ENCODE data around the gene LRRC19. TPM values are rescaled to one million over a fixed set of nuclear protein-coding genes. Genes with fewer than 3 reads are reported as not detected.

Gene LRRC19
- total RNA-seq, 4 donors from 2014 or later: not detected

GRCh38 chr9:27043176-27043575 is 37.7 kb upstream of the LRRC19 start:
- Histone ChIP-seq H3K9me3 (no peaks in the 10 kb centered on the region), H3K4me1 (no peaks in the 10 kb centered on the region), H3K27ac (no peak overlapping the region), H3K27me3 (no peaks in the 10 kb centered on the region), H3K4me3 (no peak overlapping the region), H3K36me3 (peaks cover 0 to 45% of the 10 kb centered on the region in 2 donors)
- TF ChIP-seq EP300 (IDR thresholded peaks at IDR 0.05) (no peak), POLR2AphosphoS5 (IDR thresholded peaks at IDR 0.05) (no peak), CTCF (IDR thresholded peaks at IDR 0.05) (no peak), POLR2A (IDR thresholded peaks at IDR 0.05) (no peak)
- ATAC-seq: no peak
- WGBS, 2 donors (ENCODE audit: low coverage in 1 of 2): 88 to 100% methylated on average over 2 of the region's 2 CpGs

GRCh38 chr9:27042476-27042875 is 37.0 kb upstream of the LRRC19 start:
- TF ChIP-seq POLR2AphosphoS5 (IDR thresholded peaks at IDR 0.05) (no peak), EP300 (IDR thresholded peaks at IDR 0.05) (no peak), CTCF (IDR thresholded peaks at IDR 0.05) (no peak), POLR2A (IDR thresholded peaks at IDR 0.05) (no peak)
- WGBS, 2 donors (ENCODE audit: low coverage in 1 of 2): 67 to 88% methylated on average over 1 of the region's 1 CpG
- no peak for ATAC-seq
- no peak overlapping the region for H3K4me3 ChIP-seq
- no peaks in the 10 kb centered on the region for H3K9me3 ChIP-seq
- no peak overlapping the region for H3K27ac ChIP-seq
- peaks cover 0 to 45% of the 10 kb centered on the region in 2 donors for H3K36me3 ChIP-seq
- no peaks in the 10 kb centered on the region for H3K27me3 ChIP-seq
- no peaks in the 10 kb centered on the region for H3K4me1 ChIP-seq

GRCh38 chr9:27041746-27042145 is 36.3 kb upstream of the LRRC19 start:
- TF ChIP-seq POLR2A (IDR thresholded peaks at IDR 0.05) (no peak), POLR2AphosphoS5 (IDR thresholded peaks at IDR 0.05) (no peak), EP300 (IDR thresholded peaks at IDR 0.05) (no peak), CTCF (IDR thresholded peaks at IDR 0.05) (no peak)
- Histone ChIP-seq H3K9me3 (no peaks in the 10 kb centered on the region), H3K4me1 (no peaks in the 10 kb centered on the region), H3K36me3 (peaks cover 0 to 46% of the 10 kb centered on the region in 2 donors), H3K27me3 (no peaks in the 10 kb centered on the region), H3K27ac (no peak overlapping the region), H3K4me3 (no peak overlapping the region)
- ATAC-seq: no peak

- Histone ChIP-seq H3K36me3 (peaks cover 0 to 32% of the 10 kb centered on the region in 2 donors), H3K4me3 (no peak overlapping the region), H3K9me3 (no peaks in the 10 kb centered on the region), H3K27ac (no peak overlapping the region), H3K27me3 (no peaks in the 10 kb centered on the region), H3K4me1 (no peaks in the 10 kb centered on the region)
- TF ChIP-seq EP300 (IDR thresholded peaks at IDR 0.05): no peak
- TF ChIP-seq POLR2A (IDR thresholded peaks at IDR 0.05): no peak
- TF ChIP-seq POLR2AphosphoS5 (IDR thresholded peaks at IDR 0.05): no peak
- TF ChIP-seq CTCF (IDR thresholded peaks at IDR 0.05): no peak
- ATAC-seq: no peak
- WGBS, 2 donors (ENCODE audit: low coverage in 1 of 2): 92% methylated on average over 2 of the region's 2 CpGs; no CpG with 5 or more reads in 1 of the 2 donors
Observed at GRCh38 chr9:27037499-27037898, 32.0 kb upstream of the LRRC19 start.

- Histone ChIP-seq H3K27ac (no peak overlapping the region), H3K4me3 (no peak overlapping the region), H3K9me3 (no peaks in the 10 kb centered on the region), H3K36me3 (peaks cover 0 to 47% of the 10 kb centered on the region in 2 donors), H3K27me3 (no peaks in the 10 kb centered on the region), H3K4me1 (no peaks in the 10 kb centered on the region)
- no peak for TF ChIP-seq POLR2AphosphoS5 (IDR thresholded peaks at IDR 0.05)
- no peak for TF ChIP-seq EP300 (IDR thresholded peaks at IDR 0.05)
- peak; percentile 49 to 82 (median 76) for TF ChIP-seq CTCF (IDR thresholded peaks at IDR 0.05)
- TF ChIP-seq POLR2A (IDR thresholded peaks at IDR 0.05): no peak
- no peak for ATAC-seq
- WGBS, 2 donors (ENCODE audit: low coverage in 1 of 2): 2 to 5% methylated on average over 4 of the region's 4 CpGs
Observed at GRCh38 chr9:27033815-27034403, 28.4 kb upstream of the LRRC19 start.

Measured in gastroesophageal sphincter (tissue), 4 donors.